Adipocyte (in vitro differentiated cells): ENCODE measurements around the gene STX7.

Source experiments
- DNase-seq: peaks from one replicate; pipeline ENCODE4 v3.0.0-alpha.2; 2015; ENCODE audit warnings: low read depth
- H3K27me3 ChIP-seq: replicated peaks from 2 replicates; pipeline ENCODE4 v1.7.0; 2013; ENCODE audit warnings: mild to moderate bottlenecking, low read length, moderate library complexity; ENCODE audit not compliant: control insufficient read depth, insufficient read depth
- H3K36me3 ChIP-seq: 2 replicates; pipeline ENCODE4 v1.7.0; 2013; ENCODE audit warnings: low read length, mild to moderate bottlenecking, moderate library complexity; ENCODE audit not compliant: control insufficient read depth, insufficient read depth, severe bottlenecking
- H3K4me1 ChIP-seq: 2 replicates; pipeline ENCODE4 v1.7.0; 2013; ENCODE audit warnings: mild to moderate bottlenecking, low read length, moderate library complexity; ENCODE audit not compliant: control insufficient read depth, insufficient read depth
- H3K4me3 ChIP-seq: 2 replicates; pipeline ENCODE4 v1.7.0; 2013; ENCODE audit warnings: mild to moderate bottlenecking, low read length, moderate library complexity
- H3K9ac ChIP-seq: 2 replicates; pipeline ENCODE4 v1.7.0; 2013; ENCODE audit warnings: mild to moderate bottlenecking, low read length, moderate library complexity
- H3K9me3 ChIP-seq: 2 replicates; pipeline ENCODE4 v1.7.0; 2013; ENCODE audit warnings: mild to moderate bottlenecking, low read length, moderate library complexity; ENCODE audit not compliant: control insufficient read depth

STX7 gene

DNA sequence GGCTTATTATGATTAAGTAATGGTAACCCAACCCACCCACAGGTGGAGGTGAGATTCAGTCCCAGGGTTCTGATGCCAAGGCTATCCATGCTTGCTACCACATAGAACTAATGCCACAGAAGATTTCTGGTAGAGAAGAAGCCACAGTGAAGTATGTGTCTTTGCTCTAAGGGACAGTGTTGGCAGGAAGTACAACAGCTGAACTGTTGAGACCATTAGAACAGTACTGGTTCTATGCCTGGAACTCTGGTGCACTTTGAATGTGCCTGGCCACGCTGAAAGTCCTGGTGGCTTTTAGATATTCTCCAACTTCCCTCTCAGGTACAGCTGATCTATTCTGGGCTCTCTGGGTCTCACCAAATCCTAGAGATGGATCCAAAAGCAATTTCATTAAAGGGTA, 7.8 kb downstream of the STX7 start:
- Histone ChIP-seq H3K4me3 (no peak overlapping the region), H3K9ac (no peak overlapping the region), H3K36me3 (peaks cover 57% of the 10 kb centered on the region), H3K9me3 (no peaks in the 10 kb centered on the region), H3K27me3 (no peaks in the 10 kb centered on the region), H3K4me1 (peaks cover 14% of the 10 kb centered on the region)
- DNase-seq: no peak

GRCh38 chr6:132504757-132505156, 8.2 kb downstream of the STX7 start:
- Histone ChIP-seq H3K9me3 (no peaks in the 10 kb centered on the region), H3K36me3 (peaks cover 60% of the 10 kb centered on the region), H3K4me3 (no peak overlapping the region), H3K4me1 (peaks cover 18% of the 10 kb centered on the region), H3K9ac (no peak overlapping the region), H3K27me3 (no peaks in the 10 kb centered on the region)
- no peak for DNase-seq

- DNase-seq: no peak
- Histone ChIP-seq H3K27me3 (no peaks in the 10 kb centered on the region), H3K4me3 (no peak overlapping the region), H3K9me3 (no peaks in the 10 kb centered on the region), H3K4me1 (peaks cover 17% of the 10 kb centered on the region), H3K9ac (no peak overlapping the region), H3K36me3 (peaks cover 67% of the 10 kb centered on the region)
These were observed 13.2 kb downstream of the STX7 start for GRCh38 chr6:132499757-132500156.

DNA sequence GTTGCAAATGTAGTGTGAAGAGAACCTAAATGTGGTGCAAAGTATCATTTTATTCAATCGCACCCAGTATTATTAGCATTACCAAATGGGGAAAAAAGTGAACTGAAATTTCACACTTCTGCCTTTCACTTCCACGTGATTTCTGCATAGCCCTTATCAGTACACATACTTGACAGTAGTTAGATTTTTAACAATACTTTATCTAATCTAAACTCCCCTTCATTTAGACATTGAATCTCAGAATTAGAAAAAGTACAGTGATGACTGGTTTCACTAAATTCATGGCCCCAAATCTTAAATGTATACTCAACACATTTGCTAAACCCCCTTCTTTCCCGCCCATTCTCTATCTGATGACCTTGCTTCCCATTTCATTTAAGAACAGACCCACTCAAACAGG, 14.3 kb downstream of the STX7 start:
- H3K9me3 ChIP-seq: no peaks in the 10 kb centered on the region
- H3K9ac ChIP-seq: no peak overlapping the region
- H3K4me3 ChIP-seq: no peak overlapping the region
- no peaks in the 10 kb centered on the region for H3K27me3 ChIP-seq
- peaks cover 12% of the 10 kb centered on the region for H3K4me1 ChIP-seq
- DNase-seq: no peak
- peaks cover 68% of the 10 kb centered on the region for H3K36me3 ChIP-seq

- Histone ChIP-seq H3K27me3 (no peaks in the 10 kb centered on the region), H3K4me3 (no peak overlapping the region), H3K36me3 (peaks cover 63% of the 10 kb centered on the region), H3K9me3 (no peaks in the 10 kb centered on the region), H3K9ac (no peak overlapping the region), H3K4me1 (peaks cover 17% of the 10 kb centered on the region)
- DNase-seq: no peak
These were observed 16.3 kb downstream of the STX7 start for GRCh38 chr6:132496519-132497180.

DNA sequence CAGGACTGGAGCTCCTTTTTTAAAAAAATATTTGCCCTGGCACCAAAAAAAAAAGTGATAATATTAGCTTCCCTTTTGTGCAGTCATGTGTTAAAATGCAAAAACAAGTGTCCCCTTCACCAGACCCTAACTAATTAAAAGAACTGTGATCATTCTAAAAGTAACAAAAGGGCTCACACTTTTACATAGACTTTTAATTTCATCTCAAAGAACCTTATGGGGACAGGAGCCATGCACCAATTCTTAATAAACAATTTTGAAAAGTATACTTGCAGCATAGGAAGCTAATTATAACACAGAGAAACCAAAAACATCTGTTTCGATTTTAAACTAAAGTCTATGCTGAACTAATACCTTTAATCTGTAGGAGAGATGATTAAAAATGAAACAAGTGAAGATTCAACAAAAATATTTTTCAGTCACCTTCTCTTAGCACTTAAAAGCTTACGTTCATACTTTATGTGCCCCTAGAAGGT, 17.3 kb downstream of the STX7 start:
- peaks cover 53% of the 10 kb centered on the region for H3K36me3 ChIP-seq
- DNase-seq: peak; percentile 26

DNA sequence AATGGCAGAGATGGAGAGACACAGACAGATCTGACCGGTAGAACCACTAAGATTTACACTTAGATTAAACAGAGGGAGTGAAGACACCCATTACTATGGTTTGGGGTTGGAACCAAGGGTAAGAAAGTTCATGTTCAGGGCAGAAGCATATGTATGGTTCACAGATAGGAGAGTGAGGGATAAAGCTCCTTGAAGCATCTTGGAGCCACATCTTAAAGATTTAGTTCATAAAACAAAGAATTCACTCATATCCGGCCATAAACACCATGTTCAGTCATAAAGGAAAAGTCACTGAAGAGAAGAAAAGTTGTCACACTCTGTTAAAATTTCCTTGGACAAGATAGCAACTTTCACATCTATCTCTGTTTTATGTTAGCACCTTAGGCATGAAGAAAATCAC, 18.0 kb downstream of the STX7 start:
- peaks cover 29% of the 10 kb centered on the region for H3K4me1 ChIP-seq
- H3K27me3 ChIP-seq: no peaks in the 10 kb centered on the region
- H3K9me3 ChIP-seq: no peaks in the 10 kb centered on the region
- peaks cover 47% of the 10 kb centered on the region for H3K36me3 ChIP-seq
- H3K4me3 ChIP-seq: no peak overlapping the region
- no peak for DNase-seq
- no peak overlapping the region for H3K9ac ChIP-seq

More for the DNA sequence above, 17.3 kb downstream of the STX7 start:
- no peaks in the 10 kb centered on the region for H3K27me3 ChIP-seq
- no peaks in the 10 kb centered on the region for H3K9me3 ChIP-seq
- H3K9ac ChIP-seq: no peak overlapping the region
- H3K4me3 ChIP-seq: no peak overlapping the region
- H3K4me1 ChIP-seq: peaks cover 27% of the 10 kb centered on the region

GRCh38 chr6:132491881-132492280, 21.0 kb downstream of the STX7 start:
- H3K4me3 ChIP-seq: no peak overlapping the region
- H3K36me3 ChIP-seq: peaks cover 22% of the 10 kb centered on the region
- no peaks in the 10 kb centered on the region for H3K9me3 ChIP-seq
- no peak overlapping the region for H3K9ac ChIP-seq
- no peaks in the 10 kb centered on the region for H3K27me3 ChIP-seq
- no peak for DNase-seq
- H3K4me1 ChIP-seq: peaks cover 30% of the 10 kb centered on the region

DNA sequence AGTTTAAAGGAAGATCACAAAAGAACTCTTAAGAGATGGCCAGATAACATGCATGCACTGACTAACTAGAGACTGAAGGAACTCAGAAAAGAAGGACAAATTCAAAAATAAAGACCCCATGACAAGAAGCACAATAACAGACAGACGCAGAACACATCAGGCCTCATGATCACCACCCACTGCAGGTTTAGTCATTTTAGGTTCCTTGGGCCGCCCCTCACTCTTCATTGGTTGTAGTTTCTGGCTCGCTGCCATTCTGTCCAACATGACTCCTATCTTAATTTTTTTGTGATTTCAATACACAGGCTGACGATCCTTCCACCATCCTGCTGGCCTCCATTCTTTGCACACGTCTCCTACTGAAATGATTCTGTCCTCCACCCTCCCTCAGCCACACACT, 21.6 kb downstream of the STX7 start:
- no peaks in the 10 kb centered on the region for H3K27me3 ChIP-seq

DNA sequence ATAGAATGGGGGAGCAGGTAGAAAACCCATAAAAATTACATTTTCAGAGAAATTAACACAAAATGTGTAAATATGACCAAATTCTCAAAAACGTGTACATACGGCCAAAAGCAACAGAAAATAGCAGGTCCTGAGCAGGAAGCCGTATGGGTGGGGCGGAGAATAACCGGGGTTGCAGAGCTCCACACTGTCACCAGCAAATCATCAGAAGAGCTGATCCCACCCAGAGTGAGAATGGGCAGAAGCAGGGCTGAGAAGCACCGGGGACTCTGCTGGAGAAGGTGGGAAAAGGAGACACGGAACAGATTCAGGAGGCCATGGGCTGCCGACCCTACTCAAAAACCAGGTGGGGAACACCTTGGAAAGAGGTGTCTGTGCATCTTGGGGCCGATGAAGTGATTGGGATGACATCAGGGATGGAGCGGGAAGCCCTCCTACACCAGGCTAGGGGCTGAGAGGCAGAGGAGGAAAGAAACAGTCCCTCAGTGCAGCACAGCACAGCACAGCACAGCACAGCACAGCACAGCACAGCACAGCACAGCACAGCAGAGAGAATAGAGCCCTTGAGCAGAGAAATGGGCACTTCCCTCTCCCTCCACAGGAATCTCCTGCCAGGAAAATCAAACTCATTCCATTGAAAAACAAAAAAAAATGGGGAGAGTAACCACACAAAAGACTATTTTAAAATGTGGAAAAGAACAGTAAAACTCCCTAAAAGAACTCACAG, 22.3 kb downstream of the STX7 start:
- peaks cover 30% of the 10 kb centered on the region for H3K4me1 ChIP-seq
- DNase-seq: no peak
- H3K27me3 ChIP-seq: no peaks in the 10 kb centered on the region
- peak overlapping the region; percentile 78 for H3K9ac ChIP-seq
- H3K36me3 ChIP-seq: peaks cover 20% of the 10 kb centered on the region
- H3K4me3 ChIP-seq: peak overlapping the region; percentile 55
- H3K9me3 ChIP-seq: no peaks in the 10 kb centered on the region

More for the DNA sequence above, 21.6 kb downstream of the STX7 start:
- peaks cover 20% of the 10 kb centered on the region for H3K36me3 ChIP-seq
- no peaks in the 10 kb centered on the region for H3K9me3 ChIP-seq
- DNase-seq: peak; percentile 49
- peak overlapping the region; percentile 19 for H3K9ac ChIP-seq
- no peak overlapping the region for H3K4me3 ChIP-seq
- H3K4me1 ChIP-seq: peaks cover 30% of the 10 kb centered on the region

DNA sequence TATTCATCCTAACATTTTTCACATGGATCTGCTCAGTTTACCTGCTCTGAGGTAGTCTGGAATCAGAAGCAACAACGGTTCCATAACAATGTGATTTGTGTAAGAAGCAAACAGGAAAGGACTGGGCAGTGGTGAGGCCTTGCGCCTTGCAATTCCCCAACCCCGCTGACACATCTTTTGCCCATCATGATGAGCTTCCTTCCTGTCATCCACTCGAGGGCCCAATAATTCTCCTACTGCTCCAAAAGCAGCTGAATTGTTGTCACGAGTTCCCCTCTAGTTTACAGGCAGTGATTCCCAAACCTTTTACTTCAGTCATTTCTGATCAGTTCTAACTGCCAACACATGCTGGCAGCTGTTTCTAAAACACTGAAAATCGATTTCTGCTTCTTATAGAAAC, 22.9 kb downstream of the STX7 start:
- Histone ChIP-seq H3K27me3 (no peaks in the 10 kb centered on the region), H3K9me3 (no peaks in the 10 kb centered on the region), H3K4me3 (peak overlapping the region; percentile 55), H3K4me1 (peaks cover 30% of the 10 kb centered on the region), H3K36me3 (peaks cover 20% of the 10 kb centered on the region), H3K9ac (peak overlapping the region; percentile 78)
- no peak for DNase-seq
